Nephron progenitor cell (in vitro differentiated cells): ENCODE results near the gene CHADL.

Experiments used
- DNase-seq: peaks from one replicate; pipeline ENCODE4 v3.0.0; 2021
- H3K27ac Mint-ChIP-seq: 2 replicates; pipeline ENCODE4 v1.8.0; 2021; ENCODE audit warnings: mild to moderate bottlenecking, moderate library complexity, mixed read lengths
- H3K27me3 Mint-ChIP-seq: 2 replicates; pipeline ENCODE4 v1.8.0; 2021; ENCODE audit warnings: mild to moderate bottlenecking, low read depth, mixed read lengths; ENCODE audit not compliant: poor library complexity
- H3K36me3 Mint-ChIP-seq: 2 replicates; pipeline ENCODE4 v1.8.0; 2021; ENCODE audit warnings: low read depth, mixed read lengths
- H3K4me1 Mint-ChIP-seq: 2 replicates; pipeline ENCODE4 v1.8.0; 2021; ENCODE audit warnings: mixed read lengths
- H3K4me3 Mint-ChIP-seq: 2 replicates; pipeline ENCODE4 v1.8.0; 2021; ENCODE audit warnings: mild to moderate bottlenecking, moderate library complexity, mixed read lengths
- H3K9me3 Mint-ChIP-seq: 2 replicates; pipeline ENCODE4 v1.8.0; 2021; ENCODE audit warnings: mild to moderate bottlenecking, moderate library complexity, mixed read lengths
- CTCF ChIP-seq: fragments of 200-600 bp; sonication (generic); IDR thresholded peaks from 2 replicates; pipeline ENCODE4 v1.5.0; 2021; ENCODE audit warnings: antibody characterized with exemption

The CHADL gene

GRCh38 chr22:41240377-41241132, at the start of gene CHADL:
TSS of gene CHADL (minus strand) at chr22:41240931. CDS start at chr22:41240881, 50 bp downstream.
- TF ChIP-seq CTCF, result no peak
- H3K4me3 Mint-ChIP-seq, result no peak within 1 kb of the TSS

GRCh38 chr22:41289671-41290070, 48.9 kb upstream of the CHADL start:
- Mint-ChIP-seq H3K9me3 (peaks cover 5% of the 10 kb centered on the region), H3K27ac (no peak overlapping the region), H3K4me1 (peaks cover 23% of the 10 kb centered on the region), H3K27me3 (peaks cover 6% of the 10 kb centered on the region), H3K4me3 (no peak overlapping the region), H3K36me3 (no peaks in the 10 kb centered on the region)
- TF ChIP-seq CTCF, result no peak
- no peak for DNase-seq

More at GRCh38 chr22:41240377-41241132, at the start of gene CHADL:
- Mint-ChIP-seq H3K4me1 (peaks cover 11% of the 10 kb centered on the region), H3K27ac (peak within 1 kb of the TSS; percentile 64), H3K9me3 (no peaks in the 10 kb centered on the region), H3K27me3 (peaks cover 17% of the 10 kb centered on the region), H3K36me3 (peaks cover 3% of the 10 kb centered on the region)
- DNase-seq, result peak; percentile 24

GRCh38 chr22:41288245-41288946, 47.7 kb upstream of the CHADL start:
- H3K4me1 Mint-ChIP-seq, result peaks cover 30% of the 10 kb centered on the region
- TF ChIP-seq CTCF, result no peak
- no peak for DNase-seq
- H3K4me3 Mint-ChIP-seq, result peak overlapping the region; percentile 62
- no peak overlapping the region for H3K27ac Mint-ChIP-seq
- peaks cover 6% of the 10 kb centered on the region for H3K27me3 Mint-ChIP-seq
- H3K36me3 Mint-ChIP-seq, result peaks cover 4% of the 10 kb centered on the region
- no peaks in the 10 kb centered on the region for H3K9me3 Mint-ChIP-seq

- H3K4me1 Mint-ChIP-seq, result peaks cover 37% of the 10 kb centered on the region
- TF ChIP-seq CTCF, result no peak
- H3K36me3 Mint-ChIP-seq, result peaks cover 13% of the 10 kb centered on the region
- peak overlapping the region; percentile 26 for H3K27ac Mint-ChIP-seq
- H3K9me3 Mint-ChIP-seq, result no peaks in the 10 kb centered on the region
- peak; percentile 23 for DNase-seq
- H3K4me3 Mint-ChIP-seq, result peak overlapping the region; percentile 93
- peaks cover 6% of the 10 kb centered on the region for H3K27me3 Mint-ChIP-seq
These were observed 45.9 kb upstream of the CHADL start for GRCh38 chr22:41286639-41287091.

- TF ChIP-seq CTCF, result no peak
- Mint-ChIP-seq H3K27ac (peak within 1 kb of the TSS; percentile 55), H3K27me3 (peaks cover 6% of the 10 kb centered on the region), H3K4me3 (peak within 1 kb of the TSS; percentile 93), H3K4me1 (peaks cover 37% of the 10 kb centered on the region), H3K9me3 (no peaks in the 10 kb centered on the region), H3K36me3 (peaks cover 13% of the 10 kb centered on the region)
- peak; percentile 96 for DNase-seq
These were observed 45.3 kb upstream of the CHADL start, which contains the start of gene RANGAP1 for GRCh38 chr22:41285820-41286638. TSS of gene RANGAP1 (minus strand) at chr22:41286187. CDS start at chr22:41281044, 5,143 bp downstream.
